Loucy (cell line): Measurements from ENCODE around the gene POLR3G.

Experiments used
- H2AFZ ChIP-seq: fragments of 200-600 bp; sonication (generic); 2 replicates; pipeline ENCODE4 v1.6.0; 2016; ENCODE audit warnings: antibody characterized with exemption, mild to moderate bottlenecking, low read length, moderate library complexity
- H3F3A ChIP-seq: fragments of 200-600 bp; 2 replicates; pipeline ENCODE4 v1.6.0; 2016; ENCODE audit warnings: antibody characterized with exemption, low read depth, mild to moderate bottlenecking
- H3K27me3 ChIP-seq: fragments of 200-600 bp; sonication (generic); 2 replicates; pipeline ENCODE4 v1.6.1; 2014; ENCODE audit warnings: low read length, mild to moderate bottlenecking; ENCODE audit not compliant: insufficient read depth, poor library complexity, severe bottlenecking
- H3K36me3 ChIP-seq: fragments of 200-600 bp; sonication (generic); 2 replicates; pipeline ENCODE4 v1.6.1; 2016; ENCODE audit warnings: low read length; ENCODE audit not compliant: insufficient read depth
- H3K4me1 ChIP-seq: fragments of 200-600 bp; sonication (generic); 2 replicates; pipeline ENCODE4 v1.5.1; 2014; ENCODE audit warnings: low read length, mild to moderate bottlenecking; ENCODE audit not compliant: insufficient read depth, poor library complexity, severe bottlenecking
- H3K4me2 ChIP-seq: fragments of 200-600 bp; sonication (generic); 2 replicates; pipeline ENCODE4 v1.6.0; 2014; ENCODE audit warnings: antibody characterized with exemption, low read length, low read depth, mild to moderate bottlenecking; ENCODE audit not compliant: poor library complexity, severe bottlenecking
- H3K4me3 ChIP-seq: fragments of 200-600 bp; sonication (generic); 2 replicates; pipeline ENCODE4 v1.5.1; 2014; ENCODE audit warnings: low read length, mild to moderate bottlenecking, mixed read lengths; ENCODE audit not compliant: poor library complexity, severe bottlenecking
- H3K79me2 ChIP-seq: fragments of 200-600 bp; sonication (generic); 2 replicates; pipeline ENCODE4 v1.6.1; 2014; ENCODE audit warnings: low read length; ENCODE audit not compliant: insufficient read depth
- H3K9ac ChIP-seq: fragments of 200-600 bp; sonication (generic); 2 replicates; pipeline ENCODE4 v1.6.0; 2014; ENCODE audit warnings: mild to moderate bottlenecking, low read depth, low read length, moderate library complexity; ENCODE audit not compliant: poor library complexity, severe bottlenecking
- H3K9me2 ChIP-seq: fragments of 200-600 bp; sonication (generic); replicated peaks from 2 replicates; pipeline ENCODE4 v1.6.1; 2016; ENCODE audit warnings: low read depth, low read length, mixed read lengths
- H3K9me3 ChIP-seq: fragments of 200-600 bp; sonication (generic); 2 replicates; pipeline ENCODE4 v1.6.1; 2014; ENCODE audit warnings: mild to moderate bottlenecking, antibody characterized with exemption, low read length, low read depth; ENCODE audit not compliant: insufficient read depth
- H4K20me1 ChIP-seq: fragments of 200-600 bp; sonication (generic); 2 replicates; pipeline ENCODE4 v1.6.0; 2014; ENCODE audit warnings: antibody characterized with exemption, low read length, mild to moderate bottlenecking; ENCODE audit not compliant: insufficient read depth, poor library complexity, severe bottlenecking
- CTCF ChIP-seq: fragments of 200-600 bp; sonication (generic); conservative IDR thresholded peaks from 2 replicates; pipeline ENCODE4 v1.5.1; 2014; ENCODE audit warnings: mild to moderate bottlenecking, antibody characterized with exemption, low read length
- EZH2phosphoT487 ChIP-seq: fragments of 200-600 bp; IDR thresholded peaks from 2 replicates; pipeline ENCODE4 v1.6.1; 2018; ENCODE audit warnings: antibody characterized with exemption, mild to moderate bottlenecking, moderate library complexity, borderline replicate concordance

The POLR3G gene

GRCh38 chr5:90529194-90529938 is 54.7 kb downstream of the POLR3G start, which contains the start of gene LYSMD3:
Gene LYSMD3, minus strand, starts transcription at chr5:90529584. Its CDS starts 4,295 bp downstream, at chr5:90525289.
- H3K4me3 ChIP-seq, result peak within 1 kb of the TSS; percentile 94
- peaks cover 8% of the 10 kb centered on the region for H3K4me1 ChIP-seq
- peak within 1 kb of the TSS; percentile 93 for H2AFZ ChIP-seq
- no peaks in the 10 kb centered on the region for H3K9me2 ChIP-seq
- H3K9ac ChIP-seq, result peak within 1 kb of the TSS; percentile 96
- no peaks in the 10 kb centered on the region for H3K27me3 ChIP-seq
- no peaks in the 10 kb centered on the region for H3K9me3 ChIP-seq
- peaks cover 10% of the 10 kb centered on the region for H4K20me1 ChIP-seq
- peaks cover 34% of the 10 kb centered on the region for H3K79me2 ChIP-seq
- no peak for TF ChIP-seq EZH2phosphoT487
- no peak for TF ChIP-seq CTCF
- no peaks in the 10 kb centered on the region for H3F3A ChIP-seq
- H3K36me3 ChIP-seq, result no peaks in the 10 kb centered on the region
- H3K4me2 ChIP-seq, result peak within 1 kb of the TSS; percentile 87

GRCh38 chr5:90529939-90530677 is 55.4 kb downstream of the POLR3G start:
- TF ChIP-seq CTCF (peak; percentile 62), EZH2phosphoT487 (no peak)

GRCh38 chr5:90530736-90531487 is 56.2 kb downstream of the POLR3G start:
- no peaks in the 10 kb centered on the region for H3K36me3 ChIP-seq
- H3K9ac ChIP-seq, result no peak overlapping the region
- H3K9me3 ChIP-seq, result no peaks in the 10 kb centered on the region
- H3K27me3 ChIP-seq, result no peaks in the 10 kb centered on the region
- H3K4me3 ChIP-seq, result no peak overlapping the region
- peaks cover 10% of the 10 kb centered on the region for H4K20me1 ChIP-seq
- peaks cover 34% of the 10 kb centered on the region for H3K79me2 ChIP-seq
- no peaks in the 10 kb centered on the region for H3K9me2 ChIP-seq
- H3K4me2 ChIP-seq, result peak overlapping the region; percentile 75
- H3K4me1 ChIP-seq, result peaks cover 8% of the 10 kb centered on the region
- H2AFZ ChIP-seq, result 0 out of 2 replicates have a peak overlapping the region, but pooled peaks have one; percentile 93
- H3F3A ChIP-seq, result no peaks in the 10 kb centered on the region
- TF ChIP-seq EZH2phosphoT487 (no peak), CTCF (no peak)

More at GRCh38 chr5:90529939-90530677, 55.4 kb downstream of the POLR3G start:
- peak overlapping the region; percentile 70 for H3K9ac ChIP-seq
- no peaks in the 10 kb centered on the region for H3F3A ChIP-seq
- H4K20me1 ChIP-seq, result peaks cover 10% of the 10 kb centered on the region
- H3K9me2 ChIP-seq, result no peaks in the 10 kb centered on the region
- peak overlapping the region; percentile 93 for H2AFZ ChIP-seq
- no peaks in the 10 kb centered on the region for H3K27me3 ChIP-seq
- H3K4me1 ChIP-seq, result peaks cover 8% of the 10 kb centered on the region
- peak overlapping the region; percentile 94 for H3K4me3 ChIP-seq
- peaks cover 34% of the 10 kb centered on the region for H3K79me2 ChIP-seq
- H3K9me3 ChIP-seq, result no peaks in the 10 kb centered on the region
- no peaks in the 10 kb centered on the region for H3K36me3 ChIP-seq
- H3K4me2 ChIP-seq, result peak overlapping the region; percentile 75
